GM12878 (cell line): ENCODE results near the gene EPX. TPM values are rescaled to one million over a fixed set of nuclear protein-coding genes. Genes with fewer than 3 reads are reported as not detected.

Source experiments
- EP300 ChIP-seq, 2 experiments: fragments of 150-350 bp in 1 of 2; IDR thresholded peaks; 2 replicates each; pipeline ENCODE4 v1.6.1; 2011 to 2012; ENCODE audit warnings: low read depth in 2 of 2, low read length in 2 of 2, borderline replicate concordance in 1 of 2, improper control_type of control experiment in 1 of 2, inconsistent platforms in 1 of 2; ENCODE audit not compliant: control insufficient read depth in 1 of 2
- NRF1 ChIP-seq: conservative IDR thresholded peaks from 2 replicates; pipeline ENCODE4 v1.6.1; 2011; ENCODE audit warnings: mild to moderate bottlenecking, low read depth, low read length, improper control_type of control experiment
- SIX5 ChIP-seq: IDR thresholded peaks from 2 replicates; pipeline ENCODE4 v1.6.1; 2011; ENCODE audit warnings: mild to moderate bottlenecking, low read depth, low read length, moderate library complexity; ENCODE audit not compliant: severe bottlenecking
- SMAD5 ChIP-seq: IDR thresholded peaks from 2 replicates; pipeline ENCODE4 v1.6.1; 2016; ENCODE audit warnings: antibody characterized with exemption, low read depth
- TARDBP ChIP-seq: IDR thresholded peaks from 2 replicates; pipeline ENCODE4 v1.6.1; 2016; ENCODE audit warnings: borderline replicate concordance
- TCF7 ChIP-seq: IDR thresholded peaks from 2 replicates; pipeline ENCODE4 v1.6.1; 2014; ENCODE audit warnings: antibody characterized with exemption, borderline replicate concordance
- ZNF217 ChIP-seq: fragments of 450-650 bp; IDR thresholded peaks from 2 replicates; pipeline ENCODE4 v1.6.1; 2017; ENCODE audit warnings: antibody characterized with exemption, mild to moderate bottlenecking
- ZNF24 ChIP-seq: fragments of 450-650 bp; IDR thresholded peaks from 2 replicates; pipeline ENCODE4 v1.6.1; 2017; ENCODE audit warnings: antibody characterized with exemption, mild to moderate bottlenecking
- ZNF274 ChIP-seq: IDR thresholded peaks from one replicate; pipeline ENCODE4 v1.8.0; 2011; ENCODE audit not compliant: insufficient read length, insufficient read depth
- polyA plus RNA-seq, 11 experiments: library from polyadenylated mRNA; depleted of rRNA in 4 of 11; unstranded in 6 of 11; stranded (reverse) in 5 of 11; fragments of >200 nt; fragmentation: Nextera tagmentation in 4 of 11; fragmentation: Illumina TruSeq in 1 of 11; extraction: Ambion mirVana in 4 of 11; extraction: Trizol in 1 of 11; gene quantifications; 1 replicate in 1 of 11; 2 replicates in 10 of 11; pipeline versions ENCODE4 v1.2.1 to v1.2.3, GENCODE V29; 2011 to 2016; ENCODE audit warnings: inconsistent platforms in 2 of 11, missing spikeins in 2 of 11, low read depth in 1 of 11
- total RNA-seq, 4 experiments: library from RNA; depleted of rRNA in 3 of 4; stranded (reverse); fragments of >200 nt in 3 of 4; fragmentation: Illumina TruSeq in 1 of 4; extraction: Trizol in 1 of 4; gene quantifications; 2 replicates each; pipeline versions ENCODE4 v1.2.1 to v1.2.3, GENCODE V29; 2013 to 2021
- TF ChIP-seq, protein P1 (sequence below): fragments of 450-650 bp; IDR thresholded peaks from 2 replicates; pipeline ENCODE4 v1.6.1; 2017; ENCODE audit warnings: antibody characterized with exemption, mild to moderate bottlenecking, moderate library complexity
- TF ChIP-seq, protein P2 (sequence below): fragments of 450-650 bp; IDR thresholded peaks from 2 replicates; pipeline ENCODE4 v1.6.1; 2016; ENCODE audit warnings: mild to moderate bottlenecking, moderate library complexity, borderline replicate concordance
- TF ChIP-seq, protein P3 (sequence below): fragments of 150-350 bp; IDR thresholded peaks from 2 replicates; pipeline ENCODE4 v1.6.1; 2016; ENCODE audit warnings: low read depth, low read length
- TF ChIP-seq, protein P4 (sequence below): fragments of 450-650 bp; formaldehyde crosslinking; IDR thresholded peaks from 2 replicates; pipeline ENCODE4 v1.4.0; 2020; ENCODE audit warnings: mild to moderate bottlenecking, moderate library complexity

Gene EPX
- total and polyA plus RNA-seq, 10 of the 15 experiments (the other 5 are each of a cell fraction or from before 2014, with no cell fraction given) = 0.03 TPM; not detected in 9

DNA sequence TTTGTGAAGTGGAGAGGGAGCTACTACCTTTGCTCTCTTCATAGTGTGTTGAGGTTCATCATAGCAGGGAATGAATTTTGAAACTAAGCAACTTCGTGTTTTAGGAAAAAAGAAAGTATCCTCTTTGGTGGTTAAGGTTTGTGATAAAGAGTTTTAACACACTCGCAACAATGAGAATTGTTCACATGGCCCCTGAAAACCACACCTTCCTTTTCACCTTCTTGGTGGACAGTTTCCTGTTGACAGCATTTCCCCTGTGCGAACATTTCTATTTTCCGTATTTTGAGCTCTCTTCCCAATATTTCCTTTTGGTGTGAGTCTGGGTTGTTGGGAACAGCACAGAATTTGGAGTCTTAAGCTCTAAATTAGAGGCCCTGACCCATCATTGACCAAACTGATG, 21.9 kb upstream of the EPX start (continued):
- TF ChIP-seq, protein P1, sequence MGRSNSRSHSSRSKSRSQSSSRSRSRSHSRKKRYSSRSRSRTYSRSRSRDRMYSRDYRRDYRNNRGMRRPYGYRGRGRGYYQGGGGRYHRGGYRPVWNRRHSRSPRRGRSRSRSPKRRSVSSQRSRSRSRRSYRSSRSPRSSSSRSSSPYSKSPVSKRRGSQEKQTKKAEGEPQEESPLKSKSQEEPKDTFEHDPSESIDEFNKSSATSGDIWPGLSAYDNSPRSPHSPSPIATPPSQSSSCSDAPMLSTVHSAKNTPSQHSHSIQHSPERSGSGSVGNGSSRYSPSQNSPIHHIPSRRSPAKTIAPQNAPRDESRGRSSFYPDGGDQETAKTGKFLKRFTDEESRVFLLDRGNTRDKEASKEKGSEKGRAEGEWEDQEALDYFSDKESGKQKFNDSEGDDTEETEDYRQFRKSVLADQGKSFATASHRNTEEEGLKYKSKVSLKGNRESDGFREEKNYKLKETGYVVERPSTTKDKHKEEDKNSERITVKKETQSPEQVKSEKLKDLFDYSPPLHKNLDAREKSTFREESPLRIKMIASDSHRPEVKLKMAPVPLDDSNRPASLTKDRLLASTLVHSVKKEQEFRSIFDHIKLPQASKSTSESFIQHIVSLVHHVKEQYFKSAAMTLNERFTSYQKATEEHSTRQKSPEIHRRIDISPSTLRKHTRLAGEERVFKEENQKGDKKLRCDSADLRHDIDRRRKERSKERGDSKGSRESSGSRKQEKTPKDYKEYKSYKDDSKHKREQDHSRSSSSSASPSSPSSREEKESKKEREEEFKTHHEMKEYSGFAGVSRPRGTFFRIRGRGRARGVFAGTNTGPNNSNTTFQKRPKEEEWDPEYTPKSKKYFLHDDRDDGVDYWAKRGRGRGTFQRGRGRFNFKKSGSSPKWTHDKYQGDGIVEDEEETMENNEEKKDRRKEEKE = no peak
- no peak for TF ChIP-seq TCF7
- TF ChIP-seq, protein P2, sequence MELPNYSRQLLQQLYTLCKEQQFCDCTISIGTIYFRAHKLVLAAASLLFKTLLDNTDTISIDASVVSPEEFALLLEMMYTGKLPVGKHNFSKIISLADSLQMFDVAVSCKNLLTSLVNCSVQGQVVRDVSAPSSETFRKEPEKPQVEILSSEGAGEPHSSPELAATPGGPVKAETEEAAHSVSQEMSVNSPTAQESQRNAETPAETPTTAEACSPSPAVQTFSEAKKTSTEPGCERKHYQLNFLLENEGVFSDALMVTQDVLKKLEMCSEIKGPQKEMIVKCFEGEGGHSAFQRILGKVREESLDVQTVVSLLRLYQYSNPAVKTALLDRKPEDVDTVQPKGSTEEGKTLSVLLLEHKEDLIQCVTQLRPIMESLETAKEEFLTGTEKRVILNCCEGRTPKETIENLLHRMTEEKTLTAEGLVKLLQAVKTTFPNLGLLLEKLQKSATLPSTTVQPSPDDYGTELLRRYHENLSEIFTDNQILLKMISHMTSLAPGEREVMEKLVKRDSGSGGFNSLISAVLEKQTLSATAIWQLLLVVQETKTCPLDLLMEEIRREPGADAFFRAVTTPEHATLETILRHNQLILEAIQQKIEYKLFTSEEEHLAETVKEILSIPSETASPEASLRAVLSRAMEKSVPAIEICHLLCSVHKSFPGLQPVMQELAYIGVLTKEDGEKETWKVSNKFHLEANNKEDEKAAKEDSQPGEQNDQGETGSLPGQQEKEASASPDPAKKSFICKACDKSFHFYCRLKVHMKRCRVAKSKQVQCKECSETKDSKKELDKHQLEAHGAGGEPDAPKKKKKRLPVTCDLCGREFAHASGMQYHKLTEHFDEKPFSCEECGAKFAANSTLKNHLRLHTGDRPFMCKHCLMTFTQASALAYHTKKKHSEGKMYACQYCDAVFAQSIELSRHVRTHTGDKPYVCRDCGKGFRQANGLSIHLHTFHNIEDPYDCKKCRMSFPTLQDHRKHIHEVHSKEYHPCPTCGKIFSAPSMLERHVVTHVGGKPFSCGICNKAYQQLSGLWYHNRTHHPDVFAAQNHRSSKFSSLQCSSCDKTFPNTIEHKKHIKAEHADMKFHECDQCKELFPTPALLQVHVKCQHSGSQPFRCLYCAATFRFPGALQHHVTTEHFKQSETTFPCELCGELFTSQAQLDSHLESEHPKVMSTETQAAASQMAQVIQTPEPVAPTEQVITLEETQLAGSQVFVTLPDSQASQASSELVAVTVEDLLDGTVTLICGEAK = no peak
- TF ChIP-seq TARDBP = no peak
- TF ChIP-seq SIX5 = no peak
- TF ChIP-seq, protein P3, sequence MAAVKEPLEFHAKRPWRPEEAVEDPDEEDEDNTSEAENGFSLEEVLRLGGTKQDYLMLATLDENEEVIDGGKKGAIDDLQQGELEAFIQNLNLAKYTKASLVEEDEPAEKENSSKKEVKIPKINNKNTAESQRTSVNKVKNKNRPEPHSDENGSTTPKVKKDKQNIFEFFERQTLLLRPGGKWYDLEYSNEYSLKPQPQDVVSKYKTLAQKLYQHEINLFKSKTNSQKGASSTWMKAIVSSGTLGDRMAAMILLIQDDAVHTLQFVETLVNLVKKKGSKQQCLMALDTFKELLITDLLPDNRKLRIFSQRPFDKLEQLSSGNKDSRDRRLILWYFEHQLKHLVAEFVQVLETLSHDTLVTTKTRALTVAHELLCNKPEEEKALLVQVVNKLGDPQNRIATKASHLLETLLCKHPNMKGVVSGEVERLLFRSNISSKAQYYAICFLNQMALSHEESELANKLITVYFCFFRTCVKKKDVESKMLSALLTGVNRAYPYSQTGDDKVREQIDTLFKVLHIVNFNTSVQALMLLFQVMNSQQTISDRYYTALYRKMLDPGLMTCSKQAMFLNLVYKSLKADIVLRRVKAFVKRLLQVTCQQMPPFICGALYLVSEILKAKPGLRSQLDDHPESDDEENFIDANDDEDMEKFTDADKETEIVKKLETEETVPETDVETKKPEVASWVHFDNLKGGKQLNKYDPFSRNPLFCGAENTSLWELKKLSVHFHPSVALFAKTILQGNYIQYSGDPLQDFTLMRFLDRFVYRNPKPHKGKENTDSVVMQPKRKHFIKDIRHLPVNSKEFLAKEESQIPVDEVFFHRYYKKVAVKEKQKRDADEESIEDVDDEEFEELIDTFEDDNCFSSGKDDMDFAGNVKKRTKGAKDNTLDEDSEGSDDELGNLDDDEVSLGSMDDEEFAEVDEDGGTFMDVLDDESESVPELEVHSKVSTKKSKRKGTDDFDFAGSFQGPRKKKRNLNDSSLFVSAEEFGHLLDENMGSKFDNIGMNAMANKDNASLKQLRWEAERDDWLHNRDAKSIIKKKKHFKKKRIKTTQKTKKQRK = no peak
- no peak for TF ChIP-seq NRF1
- TF ChIP-seq SMAD5 = no peak
- TF ChIP-seq EP300 (IDR thresholded peaks at IDR 0.05; ENCODE audit: borderline replicate concordance in 1 of 2, control insufficient read depth in 1 of 2, low read depth in 2 of 2, low read length in 2 of 2) = no peak
- TF ChIP-seq ZNF24 = no peak
- no peak for TF ChIP-seq ZNF274
- TF ChIP-seq ZNF217 = no peak
- TF ChIP-seq, protein P4, sequence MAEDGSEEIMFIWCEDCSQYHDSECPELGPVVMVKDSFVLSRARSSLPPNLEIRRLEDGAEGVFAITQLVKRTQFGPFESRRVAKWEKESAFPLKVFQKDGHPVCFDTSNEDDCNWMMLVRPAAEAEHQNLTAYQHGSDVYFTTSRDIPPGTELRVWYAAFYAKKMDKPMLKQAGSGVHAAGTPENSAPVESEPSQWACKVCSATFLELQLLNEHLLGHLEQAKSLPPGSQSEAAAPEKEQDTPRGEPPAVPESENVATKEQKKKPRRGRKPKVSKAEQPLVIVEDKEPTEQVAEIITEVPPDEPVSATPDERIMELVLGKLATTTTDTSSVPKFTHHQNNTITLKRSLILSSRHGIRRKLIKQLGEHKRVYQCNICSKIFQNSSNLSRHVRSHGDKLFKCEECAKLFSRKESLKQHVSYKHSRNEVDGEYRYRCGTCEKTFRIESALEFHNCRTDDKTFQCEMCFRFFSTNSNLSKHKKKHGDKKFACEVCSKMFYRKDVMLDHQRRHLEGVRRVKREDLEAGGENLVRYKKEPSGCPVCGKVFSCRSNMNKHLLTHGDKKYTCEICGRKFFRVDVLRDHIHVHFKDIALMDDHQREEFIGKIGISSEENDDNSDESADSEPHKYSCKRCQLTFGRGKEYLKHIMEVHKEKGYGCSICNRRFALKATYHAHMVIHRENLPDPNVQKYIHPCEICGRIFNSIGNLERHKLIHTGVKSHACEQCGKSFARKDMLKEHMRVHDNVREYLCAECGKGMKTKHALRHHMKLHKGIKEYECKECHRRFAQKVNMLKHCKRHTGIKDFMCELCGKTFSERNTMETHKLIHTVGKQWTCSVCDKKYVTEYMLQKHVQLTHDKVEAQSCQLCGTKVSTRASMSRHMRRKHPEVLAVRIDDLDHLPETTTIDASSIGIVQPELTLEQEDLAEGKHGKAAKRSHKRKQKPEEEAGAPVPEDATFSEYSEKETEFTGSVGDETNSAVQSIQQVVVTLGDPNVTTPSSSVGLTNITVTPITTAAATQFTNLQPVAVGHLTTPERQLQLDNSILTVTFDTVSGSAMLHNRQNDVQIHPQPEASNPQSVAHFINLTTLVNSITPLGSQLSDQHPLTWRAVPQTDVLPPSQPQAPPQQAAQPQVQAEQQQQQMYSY (CRISPR knock-in tag) = no peak
